Testis (tissue), 2 donors: ENCODE data around the gene SNX18.

Experiments used
- CTCF ChIP-seq, 3 experiments: fragments of 450-650 bp in 2 of 3; fragments of 200-600 bp in 1 of 3; sonication (generic) in 1 of 3; IDR thresholded peaks; one replicate each; pipeline ENCODE4 v1.5.1; 2016 to 2019; ENCODE audit warnings: antibody characterized with exemption in 3 of 3, mild to moderate bottlenecking in 2 of 3, moderate library complexity in 1 of 3
- POLR2A ChIP-seq: fragments of 450-650 bp; IDR thresholded peaks from one replicate; pipeline ENCODE4 v1.6.1; 2017; ENCODE audit warnings: antibody characterized with exemption, mild to moderate bottlenecking, moderate library complexity

GRCh38 chr5:54577937-54578653 lies 60.5 kb downstream of the SNX18 start:
- TF ChIP-seq POLR2A = no peak
- no peak for TF ChIP-seq CTCF (IDR thresholded peaks at IDR 0.05)
